Activated T-cell treated with anti-CD3 and anti-CD28 coated beads, Interleukin-2, amount 50 U/mL, for 48 hours (primary cell): Measurements from ENCODE around the gene ACBD4.

Experiments
- DNase-seq, 2 experiments: peaks; one replicate each; pipeline ENCODE4 v3.0.0-alpha.2; 2020

The ACBD4 gene

DNA sequence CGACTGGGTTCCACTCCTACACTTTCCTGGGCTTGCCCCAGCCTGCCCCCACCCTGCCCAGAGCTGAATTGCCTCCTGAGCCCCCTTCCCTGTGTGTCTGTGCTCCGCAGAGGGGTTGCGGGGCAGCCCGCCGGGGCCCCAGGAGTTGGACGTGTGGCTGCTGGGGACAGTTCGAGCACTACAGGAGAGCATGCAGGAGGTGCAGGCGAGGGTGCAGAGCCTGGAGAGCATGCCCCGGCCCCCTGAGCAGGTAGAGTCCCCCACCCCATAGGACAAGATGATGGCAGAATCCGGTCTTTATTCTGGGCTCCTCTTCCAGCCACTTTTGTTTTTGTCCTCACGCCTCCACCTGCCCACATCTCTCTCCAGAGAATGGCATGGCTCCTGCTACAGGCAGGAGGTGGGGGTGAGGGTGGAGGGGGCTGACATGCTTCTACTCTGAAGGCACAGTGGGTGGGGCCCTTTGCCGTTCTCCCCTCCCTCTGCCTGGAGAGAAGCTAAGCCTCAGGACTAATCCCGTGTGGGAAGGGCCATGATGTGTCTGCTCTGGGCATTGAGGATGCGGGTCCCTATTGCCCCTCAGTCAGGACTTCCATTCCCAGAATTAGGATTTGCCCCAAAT, 3.5 kb downstream of the ACBD4 start:
- DNase-seq = no peak

GRCh38 chr17:45139533-45139920, 4.0 kb downstream of the ACBD4 start:
- DNase-seq = no peak

DNA sequence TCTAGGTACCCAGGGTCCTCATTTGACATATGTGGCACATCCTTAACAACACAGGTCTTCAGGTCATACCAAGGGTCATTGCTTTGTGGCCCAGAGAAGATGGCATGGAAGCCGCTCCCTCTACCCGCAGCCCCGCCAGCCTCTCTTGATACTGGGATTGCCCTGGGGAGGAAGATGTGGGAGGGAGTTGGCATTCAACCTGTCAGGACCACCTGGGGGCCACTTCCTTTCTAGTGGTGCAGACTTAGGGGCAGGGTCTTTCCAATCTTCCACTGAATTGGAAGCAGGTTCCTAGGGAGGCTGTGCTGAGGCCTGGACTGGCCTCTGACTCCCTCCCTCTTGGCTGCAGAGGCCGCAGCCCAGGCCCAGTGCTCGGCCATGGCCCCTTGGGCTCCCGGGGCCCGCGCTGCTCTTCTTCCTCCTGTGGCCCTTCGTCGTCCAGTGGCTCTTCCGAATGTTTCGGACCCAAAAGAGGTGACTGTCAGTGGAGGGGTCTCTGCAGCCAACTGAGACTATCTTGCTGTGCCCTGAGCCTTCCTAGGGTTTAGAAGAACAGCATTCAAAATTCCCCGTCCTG, 7.7 kb downstream of the ACBD4 start:
- no peak for DNase-seq

DNA sequence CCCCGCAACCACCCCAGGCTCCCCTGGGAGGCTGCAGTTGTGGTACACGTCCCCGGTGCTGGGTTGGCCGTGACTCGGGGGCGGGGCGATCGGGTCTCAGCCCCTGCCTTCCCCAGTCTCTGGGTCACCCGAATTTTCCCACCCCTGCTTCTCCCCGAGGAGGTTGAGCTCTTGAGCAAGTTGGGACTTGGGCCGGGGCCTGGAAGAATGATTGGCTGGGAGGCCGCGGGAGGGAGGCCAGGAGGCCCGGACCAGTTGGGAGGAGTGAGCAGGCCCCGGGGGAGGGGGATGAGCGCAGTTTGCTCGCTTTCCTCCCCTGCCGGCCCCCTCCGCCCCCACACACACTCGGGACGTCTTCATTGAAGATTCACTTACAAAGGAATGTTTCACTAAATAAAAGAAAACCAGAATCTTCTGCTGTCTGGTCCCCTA, 8.3 kb downstream of the ACBD4 start:
- DNase-seq = peak; percentile 56 to 64

GRCh38 chr17:45144199-45145034, 8.9 kb downstream of the ACBD4 start:
- DNase-seq = peak in 1 of 2 experiments; percentile 61

DNA sequence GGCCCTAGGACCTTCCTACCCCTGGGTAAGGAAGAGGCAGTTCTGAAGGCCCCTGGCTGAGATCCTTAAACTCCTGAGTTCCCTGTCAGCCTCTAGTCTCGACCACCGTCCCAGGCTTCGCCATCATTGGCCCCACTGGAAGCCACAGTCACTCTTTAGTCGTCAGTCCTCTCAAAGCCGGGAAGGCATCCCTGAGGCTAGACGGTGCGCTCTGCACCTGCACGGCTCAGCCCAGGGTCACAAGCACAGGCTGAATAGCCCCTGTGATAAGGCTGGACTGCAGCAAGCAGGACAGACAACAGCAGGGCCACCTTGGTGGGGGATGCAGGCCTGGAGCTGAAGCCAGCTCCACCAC, 9.5 kb downstream of the ACBD4 start:
- DNase-seq = no peak

DNA sequence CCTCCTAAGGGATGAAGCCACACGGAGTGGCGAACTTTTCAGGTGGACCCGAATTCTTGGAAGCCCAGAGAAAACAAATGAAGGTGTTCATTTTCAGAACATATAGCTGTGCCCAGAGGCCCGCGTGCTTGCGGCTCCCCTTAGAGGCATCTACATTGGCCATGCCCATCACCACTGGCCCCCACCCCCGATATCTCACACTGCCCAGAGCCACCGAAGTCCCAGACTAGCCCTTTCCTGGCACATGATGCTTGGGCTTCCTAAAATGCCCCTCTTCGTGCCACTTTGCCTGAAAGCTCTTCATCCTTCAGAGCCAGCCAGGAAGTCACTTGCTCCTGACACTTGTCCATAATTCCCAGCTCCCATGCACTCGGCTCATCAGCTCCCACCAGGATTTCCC, 10.7 kb downstream of the ACBD4 start:
- no peak for DNase-seq

- DNase-seq = no peak
Observed at GRCh38 chr17:45146592-45146889, 11.1 kb downstream of the ACBD4 start.

- DNase-seq = no peak
Observed at GRCh38 chr17:45146890-45147580, 11.5 kb downstream of the ACBD4 start.

DNA sequence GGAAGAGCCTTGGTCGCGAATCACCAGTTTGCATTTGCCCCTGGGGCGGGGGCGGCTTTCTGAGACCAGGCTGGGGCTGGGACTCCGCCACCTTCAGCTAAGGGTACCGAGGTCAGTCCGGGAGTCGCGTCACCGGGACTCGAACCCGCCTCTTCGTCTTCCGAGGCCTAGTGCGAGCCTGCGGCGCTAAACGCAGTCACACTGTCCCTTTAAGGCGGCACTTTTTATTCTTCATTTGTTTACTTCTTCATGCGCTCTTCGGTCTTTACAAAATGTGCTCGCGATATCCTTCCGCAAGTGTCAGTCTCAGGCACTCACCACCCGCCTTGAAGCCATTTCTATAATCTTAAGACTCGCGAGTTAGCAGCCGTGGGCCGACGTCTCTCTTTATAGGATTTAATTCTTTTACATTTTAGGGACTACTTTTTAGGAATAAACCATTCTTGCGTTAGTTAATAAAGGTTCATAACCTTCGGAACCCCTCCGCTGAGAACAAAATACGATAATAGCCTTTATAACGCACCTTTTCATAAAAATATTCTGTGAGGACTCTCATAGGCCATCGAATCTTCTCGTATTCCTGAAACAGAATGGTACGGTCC, 12.2 kb downstream of the ACBD4 start:
- peak; percentile 87 to 88 for DNase-seq

GRCh38 chr17:45148183-45149036, 12.9 kb downstream of the ACBD4 start, which contains the start of gene HEXIM1:
TSS of gene HEXIM1 (plus strand) at chr17:45148475. CDS start at chr17:45149191, 716 bp downstream.
- peak; percentile 100 for DNase-seq

DNA sequence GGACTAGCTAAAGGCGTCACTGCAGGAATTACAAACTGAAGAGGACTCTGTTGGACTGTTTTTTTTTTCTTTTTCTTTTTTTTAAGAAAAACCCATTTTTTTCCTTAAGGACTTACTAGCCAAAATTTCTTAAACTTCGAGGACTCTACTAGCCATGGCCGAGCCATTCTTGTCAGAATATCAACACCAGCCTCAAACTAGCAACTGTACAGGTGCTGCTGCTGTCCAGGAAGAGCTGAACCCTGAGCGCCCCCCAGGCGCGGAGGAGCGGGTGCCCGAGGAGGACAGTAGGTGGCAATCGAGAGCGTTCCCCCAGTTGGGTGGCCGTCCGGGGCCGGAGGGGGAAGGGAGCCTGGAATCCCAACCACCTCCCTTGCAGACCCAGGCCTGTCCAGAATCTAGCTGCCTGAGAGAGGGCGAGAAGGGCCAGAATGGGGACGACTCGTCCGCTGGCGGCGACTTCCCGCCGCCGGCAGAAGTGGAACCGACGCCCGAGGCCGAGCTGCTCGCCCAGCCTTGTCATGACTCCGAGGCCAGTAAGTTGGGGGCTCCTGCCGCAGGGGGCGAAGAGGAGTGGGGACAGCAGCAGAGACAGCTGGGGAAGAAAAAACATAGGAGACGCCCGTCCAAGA, 13.7 kb downstream of the ACBD4 start:
- DNase-seq = peak; percentile 83 to 86

DNA sequence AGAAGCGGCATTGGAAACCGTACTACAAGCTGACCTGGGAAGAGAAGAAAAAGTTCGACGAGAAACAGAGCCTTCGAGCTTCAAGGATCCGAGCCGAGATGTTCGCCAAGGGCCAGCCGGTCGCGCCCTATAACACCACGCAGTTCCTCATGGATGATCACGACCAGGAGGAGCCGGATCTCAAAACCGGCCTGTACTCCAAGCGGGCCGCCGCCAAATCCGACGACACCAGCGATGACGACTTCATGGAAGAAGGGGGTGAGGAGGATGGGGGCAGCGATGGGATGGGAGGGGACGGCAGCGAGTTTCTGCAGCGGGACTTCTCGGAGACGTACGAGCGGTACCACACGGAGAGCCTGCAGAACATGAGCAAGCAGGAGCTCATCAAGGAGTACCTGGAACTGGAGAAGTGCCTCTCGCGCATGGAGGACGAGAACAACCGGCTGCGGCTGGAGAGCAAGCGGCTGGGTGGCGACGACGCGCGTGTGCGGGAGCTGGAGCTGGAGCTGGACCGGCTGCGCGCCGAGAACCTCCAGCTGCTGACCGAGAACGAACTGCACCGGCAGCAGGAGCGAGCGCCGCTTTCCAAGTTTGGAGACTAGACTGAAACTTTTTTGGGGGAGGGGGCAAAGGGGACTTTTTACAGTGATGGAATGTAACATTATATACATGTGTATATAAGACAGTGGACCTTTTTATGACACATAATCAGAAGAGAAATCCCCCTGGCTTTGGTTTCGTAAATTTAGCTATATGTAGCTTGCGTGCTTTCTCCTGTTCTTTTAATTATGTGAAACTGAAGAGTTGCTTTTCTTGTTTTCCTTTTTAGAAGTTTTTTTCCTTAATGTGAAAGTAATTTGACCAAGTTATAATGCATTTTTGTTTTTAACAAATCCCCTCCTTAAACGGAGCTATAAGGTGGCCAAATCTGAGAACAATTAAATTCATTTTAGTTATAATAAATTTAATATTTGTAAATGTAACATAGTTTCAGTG, 14.5 kb downstream of the ACBD4 start:
- peak; percentile 65 for DNase-seq

DNA sequence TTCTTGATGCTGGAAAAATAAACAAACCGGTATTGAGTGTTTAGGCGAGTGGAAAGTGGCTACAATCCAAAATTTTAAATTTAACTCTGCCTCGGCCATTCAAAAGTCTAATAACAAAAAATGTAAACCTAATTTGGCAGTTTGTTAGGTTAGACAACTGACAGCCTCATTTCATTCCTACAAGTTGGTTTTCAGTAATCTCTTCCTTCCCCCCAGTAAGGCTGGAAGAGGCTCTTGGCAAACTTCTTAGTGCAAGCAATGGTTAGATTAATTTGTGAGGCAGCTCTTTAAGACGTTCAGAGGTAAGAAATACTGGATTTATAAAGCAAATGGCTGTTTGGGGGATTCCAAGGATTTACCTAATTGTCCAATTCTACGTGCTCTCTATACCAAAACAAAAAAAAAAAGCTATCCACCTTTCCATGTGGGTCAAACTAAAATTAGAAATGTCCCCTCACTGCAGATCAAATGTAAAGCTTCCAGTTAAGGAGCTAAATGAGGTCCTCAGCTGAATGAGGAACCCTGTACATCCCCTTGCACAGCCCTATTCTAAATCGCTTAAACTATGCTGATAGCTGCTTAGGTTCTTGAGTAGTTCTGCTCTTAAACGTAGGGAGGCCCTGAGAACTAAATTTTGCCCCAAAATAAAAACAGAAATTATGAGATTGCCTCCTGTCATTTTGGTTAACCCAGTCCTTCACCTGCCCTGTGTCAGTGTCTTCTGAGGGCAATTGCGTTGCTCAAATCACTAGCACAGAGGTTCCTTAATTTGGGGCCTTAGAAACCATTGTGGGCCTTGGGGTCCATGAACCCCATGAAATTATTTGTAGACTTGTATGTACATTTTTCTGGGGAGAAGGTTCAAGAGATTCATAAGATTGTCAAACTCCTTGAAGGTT, 15.7 kb downstream of the ACBD4 start:
- DNase-seq = no peak

DNA sequence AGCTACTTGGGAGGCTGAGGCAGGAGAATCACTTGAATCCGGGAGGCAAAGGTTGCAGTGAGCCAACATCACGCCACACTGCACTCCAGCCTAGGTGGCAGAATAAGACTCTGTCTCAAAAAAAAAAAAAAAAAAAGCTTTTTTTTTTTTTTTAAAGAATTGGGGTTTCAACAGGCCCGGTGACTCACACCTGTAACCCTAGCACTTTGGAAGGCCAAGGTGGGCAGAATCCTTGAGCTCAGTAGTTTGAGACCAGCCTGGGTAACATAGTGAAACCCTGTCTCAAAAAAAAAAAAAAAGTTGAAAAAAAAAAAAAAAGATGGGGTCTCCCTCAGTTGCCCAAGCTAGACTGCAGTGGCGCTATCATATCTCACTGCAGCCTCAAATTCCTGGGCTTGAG, 19.5 kb downstream of the ACBD4 start:
- DNase-seq = no peak

- DNase-seq = no peak
Observed at GRCh38 chr17:45155483-45155882, 20.0 kb downstream of the ACBD4 start.

- no peak for DNase-seq
Observed at GRCh38 chr17:45156242-45156641, 20.8 kb downstream of the ACBD4 start.

DNA sequence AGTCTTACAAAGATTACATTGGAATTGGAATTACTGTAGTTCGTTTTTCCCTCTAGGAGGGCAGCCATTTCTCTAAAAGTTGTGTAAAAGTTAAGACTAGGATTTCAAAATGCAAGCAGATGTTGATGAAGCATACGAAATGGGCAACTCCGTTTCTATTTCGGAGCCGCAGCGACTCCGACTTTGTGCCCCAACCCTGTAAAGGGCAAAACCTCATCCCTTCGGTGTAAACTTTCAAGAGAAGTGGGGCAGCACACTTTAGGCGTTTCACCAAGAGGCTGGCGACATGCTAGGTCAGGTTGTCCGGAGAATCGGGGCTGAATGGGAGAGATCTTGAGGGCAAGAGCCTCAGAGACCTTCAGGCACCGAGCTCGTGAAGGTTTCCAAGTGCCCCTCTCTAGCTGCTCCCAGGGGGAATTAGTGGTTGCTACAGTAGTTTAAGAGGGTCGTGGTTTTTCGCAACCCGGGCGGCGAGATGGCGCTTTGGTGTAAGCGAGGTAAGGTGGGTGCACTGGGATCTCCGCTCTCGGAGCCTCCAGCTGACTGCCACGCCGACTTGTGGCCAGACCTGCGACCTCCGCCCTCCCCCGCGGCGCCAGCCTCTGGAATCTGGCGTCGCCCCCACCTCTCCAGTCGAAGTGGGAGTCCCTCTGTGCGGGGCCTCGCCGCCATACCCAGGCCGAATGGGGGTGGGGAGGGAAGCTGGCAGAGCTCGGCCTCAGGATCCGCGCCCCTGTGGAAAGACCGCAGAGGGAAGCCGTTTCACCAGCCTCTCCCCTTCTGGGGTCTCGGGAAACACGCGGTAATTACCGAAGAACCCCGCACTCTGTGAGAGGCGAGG, 25.2 kb downstream of the ACBD4 start:
- DNase-seq = peak; percentile 77 to 78
